ENCODE measurements around the gene PIEZO2. TPM values are rescaled to one million over a fixed set of nuclear protein-coding genes. Genes with fewer than 3 reads are reported as not detected.

The PIEZO2 gene
- total RNA-seq, 2 experiments from 2014 or later: not detected

DNA sequence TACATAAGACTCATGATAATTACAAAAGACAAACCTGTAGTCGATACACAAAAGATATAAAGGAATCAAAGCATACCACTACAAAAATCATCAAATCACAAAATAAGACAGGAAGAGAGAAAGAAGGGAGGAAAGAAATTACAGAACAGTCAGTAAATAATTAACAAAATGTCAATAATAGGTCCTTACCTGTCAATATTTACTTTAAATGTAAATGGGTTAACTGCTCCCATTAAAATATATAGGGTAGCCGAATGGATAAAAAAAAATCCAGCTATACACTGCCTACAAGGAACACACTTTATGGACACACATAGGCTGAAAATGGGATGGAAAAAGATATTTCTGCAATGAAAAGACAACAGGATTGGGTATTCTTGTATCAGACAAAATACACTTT lies 163.7 kb downstream of the PIEZO2 start:
- Histone ChIP-seq H3K4me3 (ENCODE audit: low read length) (no peak overlapping the region), H3K4me1 (ENCODE audit: insufficient read depth, low read length) (no peaks in the 10 kb centered on the region), H3K36me3 (ENCODE audit: insufficient read depth, low read length) (no peaks in the 10 kb centered on the region), H3K9me3 (ENCODE audit: control insufficient read depth in 1 of 2, insufficient read depth in 1 of 2, low read length in 2 of 2) (peaks cover 8 to 23% of the 10 kb centered on the region in 2 experiments), H3K27me3 (ENCODE audit: control insufficient read depth in 1 of 2, insufficient read depth in 2 of 2, low read length in 2 of 2) (no peaks in the 10 kb centered on the region), H3K27ac (ENCODE audit: low read depth in 1 of 2, low read length in 2 of 2) (no peak overlapping the region)
- CTCF ChIA-PET: no interaction called here
- DNase-seq: no peak
- Mint-ChIP-seq H3K36me3 (ENCODE audit: low read depth) (no peaks in the 10 kb centered on the region), H3K9me3 (peaks cover 16% of the 10 kb centered on the region), H3K4me3 (no peak overlapping the region), H3K27me3 (no peaks in the 10 kb centered on the region), H3K4me1 (ENCODE audit: low read depth) (no peaks in the 10 kb centered on the region), H3K27ac (no peak overlapping the region)
- ATAC-seq (ENCODE audit: poor library complexity): no peak
- TF ChIP-seq, protein P1, sequence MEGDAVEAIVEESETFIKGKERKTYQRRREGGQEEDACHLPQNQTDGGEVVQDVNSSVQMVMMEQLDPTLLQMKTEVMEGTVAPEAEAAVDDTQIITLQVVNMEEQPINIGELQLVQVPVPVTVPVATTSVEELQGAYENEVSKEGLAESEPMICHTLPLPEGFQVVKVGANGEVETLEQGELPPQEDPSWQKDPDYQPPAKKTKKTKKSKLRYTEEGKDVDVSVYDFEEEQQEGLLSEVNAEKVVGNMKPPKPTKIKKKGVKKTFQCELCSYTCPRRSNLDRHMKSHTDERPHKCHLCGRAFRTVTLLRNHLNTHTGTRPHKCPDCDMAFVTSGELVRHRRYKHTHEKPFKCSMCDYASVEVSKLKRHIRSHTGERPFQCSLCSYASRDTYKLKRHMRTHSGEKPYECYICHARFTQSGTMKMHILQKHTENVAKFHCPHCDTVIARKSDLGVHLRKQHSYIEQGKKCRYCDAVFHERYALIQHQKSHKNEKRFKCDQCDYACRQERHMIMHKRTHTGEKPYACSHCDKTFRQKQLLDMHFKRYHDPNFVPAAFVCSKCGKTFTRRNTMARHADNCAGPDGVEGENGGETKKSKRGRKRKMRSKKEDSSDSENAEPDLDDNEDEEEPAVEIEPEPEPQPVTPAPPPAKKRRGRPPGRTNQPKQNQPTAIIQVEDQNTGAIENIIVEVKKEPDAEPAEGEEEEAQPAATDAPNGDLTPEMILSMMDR (IDR thresholded peaks at IDR 0.05): no peak
- POLR2A ChIA-PET: no interaction called here
- intact Hi-C loops (cut with DNase I, micrococcal nuclease): no loop called here

DNA sequence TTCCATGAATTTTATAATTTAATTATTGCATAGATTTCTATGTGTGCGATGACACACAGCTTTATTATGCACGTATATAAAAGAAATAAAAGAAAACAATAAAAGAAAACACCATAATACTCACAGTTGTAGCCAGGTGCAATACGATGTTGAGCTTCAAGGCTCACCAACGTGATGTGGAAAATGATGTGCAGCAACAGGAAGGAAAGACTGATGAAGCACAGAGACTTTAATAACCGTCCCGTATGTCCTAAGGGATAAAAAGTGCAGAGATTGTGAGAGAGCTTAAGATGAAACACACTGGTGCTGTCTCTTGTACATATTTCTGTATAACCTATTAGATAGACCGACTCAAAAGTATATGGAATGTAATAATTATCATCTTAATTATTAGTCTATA lies 170.0 kb downstream of the PIEZO2 start:
- Histone ChIP-seq H3K4me1 (ENCODE audit: insufficient read depth, low read length) (no peaks in the 10 kb centered on the region), H3K4me3 (ENCODE audit: low read length) (no peak overlapping the region), H3K27ac (ENCODE audit: low read depth in 1 of 2, low read length in 2 of 2) (no peak overlapping the region), H3K36me3 (ENCODE audit: insufficient read depth, low read length) (no peaks in the 10 kb centered on the region), H3K9me3 (ENCODE audit: control insufficient read depth in 1 of 2, insufficient read depth in 1 of 2, low read length in 2 of 2) (peaks cover 12 to 14% of the 10 kb centered on the region in 2 experiments), H3K27me3 (ENCODE audit: control insufficient read depth in 1 of 2, insufficient read depth in 2 of 2, low read length in 2 of 2) (no peaks in the 10 kb centered on the region)
- ChIA-PET CTCF (no interaction called here), POLR2A (no interaction called here)
- no peak for ATAC-seq (ENCODE audit: poor library complexity)
- TF ChIP-seq, protein P1 (IDR thresholded peaks at IDR 0.05): no peak
- Mint-ChIP-seq H3K4me1 (ENCODE audit: low read depth) (no peaks in the 10 kb centered on the region), H3K4me3 (no peak overlapping the region), H3K36me3 (ENCODE audit: low read depth) (no peaks in the 10 kb centered on the region), H3K9me3 (peaks cover 7% of the 10 kb centered on the region), H3K27ac (no peak overlapping the region), H3K27me3 (no peaks in the 10 kb centered on the region)
- DNase-seq: no peak
- intact Hi-C loops (cut with DNase I, micrococcal nuclease): loop anchor here in 1 of 2 experiments (10.0 kb wide), 1 partner anchor 55 kb away; no protein-coding TSS in a partner anchor

DNA sequence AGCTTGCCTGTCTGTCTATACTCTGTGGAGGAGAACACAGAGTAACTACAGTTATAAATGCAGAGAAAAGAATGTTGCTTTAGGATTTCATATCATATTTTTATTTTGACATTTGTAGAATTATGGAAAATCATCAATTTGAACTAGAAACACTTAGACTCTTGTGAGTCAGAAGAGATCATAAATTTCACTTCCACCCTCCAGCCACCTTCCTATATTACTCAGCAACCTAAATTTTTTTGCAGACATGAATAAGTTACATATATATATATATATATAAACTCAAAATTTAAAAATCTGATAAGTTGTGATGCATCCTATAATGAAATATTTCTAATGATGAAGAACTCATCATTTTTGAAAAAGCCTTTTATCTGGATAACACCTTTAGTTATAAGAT lies 172.3 kb downstream of the PIEZO2 start:
- Mint-ChIP-seq H3K4me1 (ENCODE audit: low read depth) (no peaks in the 10 kb centered on the region), H3K27me3 (no peaks in the 10 kb centered on the region), H3K27ac (no peak overlapping the region), H3K9me3 (peaks cover 2% of the 10 kb centered on the region), H3K36me3 (ENCODE audit: low read depth) (no peaks in the 10 kb centered on the region), H3K4me3 (no peak overlapping the region)
- ATAC-seq (ENCODE audit: poor library complexity) (no peak), DNase-seq (no peak)
- POLR2A ChIA-PET: no interaction called here
- TF ChIP-seq, protein P1 (IDR thresholded peaks at IDR 0.05): no peak
- H3K4me3 ChIP-seq (ENCODE audit: low read length): no peak overlapping the region
- H3K27ac ChIP-seq (ENCODE audit: low read depth in 1 of 2, low read length in 2 of 2): no peak overlapping the region
- CTCF ChIA-PET: no interaction called here
- H3K4me1 ChIP-seq (ENCODE audit: insufficient read depth, low read length): no peaks in the 10 kb centered on the region
- no peaks in the 10 kb centered on the region for H3K27me3 ChIP-seq (ENCODE audit: control insufficient read depth in 1 of 2, insufficient read depth in 2 of 2, low read length in 2 of 2)
- H3K9me3 ChIP-seq (ENCODE audit: control insufficient read depth in 1 of 2, insufficient read depth in 1 of 2, low read length in 2 of 2): peaks cover 3 to 12% of the 10 kb centered on the region in 2 experiments
- H3K36me3 ChIP-seq (ENCODE audit: insufficient read depth, low read length): no peaks in the 10 kb centered on the region
- intact Hi-C loops (cut with DNase I, micrococcal nuclease): loop anchor here in 1 of 2 experiments (10.0 kb wide), 1 partner anchor 52 kb away; no protein-coding TSS in a partner anchor

Measured in CD4-positive, alpha-beta T cell (primary cell).